ENCODE data around the gene SEMA4D. TPM values are rescaled to one million over a fixed set of nuclear protein-coding genes. Genes with fewer than 3 reads are reported as not detected.

Gene SEMA4D
- total RNA-seq, 2 donors from 2014 or later = 42.8 to 51.0 TPM

DNA sequence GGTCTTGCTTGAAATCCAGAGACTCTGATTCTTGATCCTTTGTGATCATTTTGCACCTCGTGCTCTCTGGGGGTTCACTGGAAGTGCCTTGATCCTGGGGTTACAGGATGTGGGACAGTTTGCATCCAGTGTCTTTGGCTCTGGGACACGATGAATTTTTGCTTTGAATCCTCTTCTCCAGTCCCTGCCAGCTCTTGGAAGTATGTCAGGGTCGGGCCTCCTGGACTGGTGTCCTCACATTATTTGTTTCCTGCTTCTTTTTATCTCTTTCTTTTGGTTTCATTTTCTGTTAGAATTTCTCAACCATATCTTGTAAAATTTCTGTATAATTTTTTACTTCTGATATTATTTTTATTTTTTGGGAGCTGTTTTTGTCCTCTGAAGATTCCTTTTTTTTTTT, 145.5 kb downstream of the SEMA4D start:
- H3K27ac ChIP-seq (ENCODE audit: low read depth, low read length) = no peak overlapping the region
- no peaks in the 10 kb centered on the region for H3K4me1 ChIP-seq (ENCODE audit: control insufficient read depth, insufficient read depth, low read length)
- Mint-ChIP-seq H3K4me3 (no peak overlapping the region), H3K9me3 (no peaks in the 10 kb centered on the region), H3K36me3 (ENCODE audit: low read depth) (peaks cover 84% of the 10 kb centered on the region), H3K4me1 (no peaks in the 10 kb centered on the region), H3K27me3 (ENCODE audit: insufficient read depth) (no peaks in the 10 kb centered on the region), H3K27ac (no peak overlapping the region)
- H3K9me3 ChIP-seq (ENCODE audit: control insufficient read depth, low read length) = no peaks in the 10 kb centered on the region
- no peak for DNase-seq
- H3K36me3 ChIP-seq (ENCODE audit: control insufficient read depth, insufficient read depth, low read length) = peaks cover 72% of the 10 kb centered on the region
- H3K27me3 ChIP-seq (ENCODE audit: control insufficient read depth, insufficient read depth, low read length, poor library complexity, severe bottlenecking) = no peaks in the 10 kb centered on the region
- 95 to 100% methylated on average over 2 to 3 of the region's 3 CpGs for WGBS, 2 experiments (ENCODE audit: insufficient coverage in 1 of 2, insufficient read length in 1 of 2)
- H3K9ac ChIP-seq (ENCODE audit: extremely low read depth, low read length, poor library complexity, severe bottlenecking) = no peak overlapping the region
- H3K4me3 ChIP-seq (ENCODE audit: low read length) = no peak overlapping the region
- TF ChIP-seq, protein P1, sequence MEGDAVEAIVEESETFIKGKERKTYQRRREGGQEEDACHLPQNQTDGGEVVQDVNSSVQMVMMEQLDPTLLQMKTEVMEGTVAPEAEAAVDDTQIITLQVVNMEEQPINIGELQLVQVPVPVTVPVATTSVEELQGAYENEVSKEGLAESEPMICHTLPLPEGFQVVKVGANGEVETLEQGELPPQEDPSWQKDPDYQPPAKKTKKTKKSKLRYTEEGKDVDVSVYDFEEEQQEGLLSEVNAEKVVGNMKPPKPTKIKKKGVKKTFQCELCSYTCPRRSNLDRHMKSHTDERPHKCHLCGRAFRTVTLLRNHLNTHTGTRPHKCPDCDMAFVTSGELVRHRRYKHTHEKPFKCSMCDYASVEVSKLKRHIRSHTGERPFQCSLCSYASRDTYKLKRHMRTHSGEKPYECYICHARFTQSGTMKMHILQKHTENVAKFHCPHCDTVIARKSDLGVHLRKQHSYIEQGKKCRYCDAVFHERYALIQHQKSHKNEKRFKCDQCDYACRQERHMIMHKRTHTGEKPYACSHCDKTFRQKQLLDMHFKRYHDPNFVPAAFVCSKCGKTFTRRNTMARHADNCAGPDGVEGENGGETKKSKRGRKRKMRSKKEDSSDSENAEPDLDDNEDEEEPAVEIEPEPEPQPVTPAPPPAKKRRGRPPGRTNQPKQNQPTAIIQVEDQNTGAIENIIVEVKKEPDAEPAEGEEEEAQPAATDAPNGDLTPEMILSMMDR (conservative IDR thresholded peaks at IDR 0.05) = no peak

DNA sequence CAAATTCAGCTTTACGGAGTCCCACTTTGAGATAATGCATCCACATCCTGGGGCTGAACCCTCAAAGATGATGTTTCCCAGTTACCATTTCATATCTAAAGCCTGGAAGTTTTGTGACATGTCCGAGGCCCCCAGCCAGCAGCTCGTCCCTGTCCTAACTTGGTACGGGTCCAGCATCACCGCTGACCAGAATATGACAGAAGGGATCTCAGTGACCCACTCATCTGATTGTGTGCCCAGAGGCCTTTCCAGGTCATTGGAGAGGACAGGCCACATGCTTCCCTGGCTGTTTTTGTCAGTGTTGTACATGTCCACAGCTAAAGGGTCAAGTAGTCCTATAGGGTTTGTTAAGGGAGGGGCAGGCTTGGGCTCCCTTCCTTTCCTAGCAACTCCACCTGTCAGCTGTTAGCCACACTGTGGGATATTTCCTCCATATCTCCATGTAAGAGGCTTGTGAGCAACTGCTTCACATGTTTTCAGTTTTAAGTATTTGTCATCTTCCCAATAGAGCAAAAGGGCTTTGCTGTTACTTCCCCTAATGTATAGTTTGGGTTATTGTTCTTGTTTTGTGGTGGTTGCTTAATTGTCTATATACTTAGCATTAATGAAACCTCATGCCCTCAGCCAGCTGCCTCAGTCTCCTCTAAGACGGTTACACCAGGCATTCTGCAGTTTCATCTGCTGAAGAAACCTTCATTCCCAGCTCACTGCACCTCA, 146.2 kb downstream of the SEMA4D start:
- Histone ChIP-seq H3K9me3 (ENCODE audit: control insufficient read depth, low read length) (no peaks in the 10 kb centered on the region), H3K27me3 (ENCODE audit: control insufficient read depth, insufficient read depth, low read length, poor library complexity, severe bottlenecking) (no peaks in the 10 kb centered on the region), H3K9ac (ENCODE audit: extremely low read depth, low read length, poor library complexity, severe bottlenecking) (no peak overlapping the region), H3K4me1 (ENCODE audit: control insufficient read depth, insufficient read depth, low read length) (no peaks in the 10 kb centered on the region), H3K36me3 (ENCODE audit: control insufficient read depth, insufficient read depth, low read length) (peaks cover 70% of the 10 kb centered on the region), H3K27ac (ENCODE audit: low read depth, low read length) (no peak overlapping the region), H3K4me3 (ENCODE audit: low read length) (no peak overlapping the region)
- peaks cover 89% of the 10 kb centered on the region for H3K36me3 Mint-ChIP-seq (ENCODE audit: low read depth)
- H3K4me3 Mint-ChIP-seq = no peak overlapping the region
- H3K9me3 Mint-ChIP-seq = no peaks in the 10 kb centered on the region
- H3K4me1 Mint-ChIP-seq = no peaks in the 10 kb centered on the region
- no peaks in the 10 kb centered on the region for H3K27me3 Mint-ChIP-seq (ENCODE audit: insufficient read depth)
- H3K27ac Mint-ChIP-seq = no peak overlapping the region
- TF ChIP-seq, protein P1 (conservative IDR thresholded peaks at IDR 0.05) = no peak
- no peak for DNase-seq
- WGBS, 2 experiments (ENCODE audit: insufficient coverage in 1 of 2, insufficient read length in 1 of 2) = 96 to 98% methylated on average over 6 of the region's 6 CpGs

DNA sequence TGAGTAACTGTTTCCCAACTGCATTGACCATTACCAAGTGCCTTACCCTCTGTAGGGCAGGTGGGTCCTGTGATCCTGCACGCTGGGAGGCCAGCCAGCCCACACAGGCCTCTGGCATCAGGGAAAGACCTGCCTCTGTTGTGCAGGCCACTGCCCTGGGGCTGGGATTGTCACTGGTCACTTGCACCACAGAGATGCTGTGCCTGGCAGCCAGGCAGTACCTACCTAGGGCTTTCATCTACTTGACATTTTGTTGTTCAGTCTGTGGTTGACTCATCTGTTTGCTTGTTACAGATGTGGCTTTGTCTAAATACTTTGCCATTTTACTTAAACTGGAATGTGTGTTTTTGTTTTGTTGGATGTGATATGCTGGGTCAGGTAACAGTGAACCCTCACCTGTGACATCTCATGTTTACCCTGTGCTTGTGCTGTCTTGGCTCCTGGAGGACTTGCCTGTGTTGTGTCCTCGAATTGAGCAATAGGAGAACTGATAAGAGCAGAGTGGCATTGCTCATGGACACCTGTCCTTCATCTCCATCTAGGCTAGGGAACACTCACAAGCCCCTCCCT, 146.8 kb downstream of the SEMA4D start:
- WGBS, 2 experiments (ENCODE audit: insufficient coverage in 1 of 2, insufficient read length in 1 of 2) = 87 to 100% methylated on average over 1 to 2 of the region's 2 CpGs
- H3K9me3 ChIP-seq (ENCODE audit: control insufficient read depth, low read length) = no peaks in the 10 kb centered on the region
- Mint-ChIP-seq H3K36me3 (ENCODE audit: low read depth) (peaks cover 88% of the 10 kb centered on the region), H3K4me1 (no peaks in the 10 kb centered on the region), H3K27ac (no peak overlapping the region), H3K4me3 (no peak overlapping the region), H3K9me3 (no peaks in the 10 kb centered on the region), H3K27me3 (ENCODE audit: insufficient read depth) (no peaks in the 10 kb centered on the region)
- TF ChIP-seq, protein P1 (conservative IDR thresholded peaks at IDR 0.05) = no peak
- peaks cover 72% of the 10 kb centered on the region for H3K36me3 ChIP-seq (ENCODE audit: control insufficient read depth, insufficient read depth, low read length)
- H3K4me1 ChIP-seq (ENCODE audit: control insufficient read depth, insufficient read depth, low read length) = no peaks in the 10 kb centered on the region
- H3K27ac ChIP-seq (ENCODE audit: low read depth, low read length) = no peak overlapping the region
- no peak for DNase-seq
- no peak overlapping the region for H3K9ac ChIP-seq (ENCODE audit: extremely low read depth, low read length, poor library complexity, severe bottlenecking)
- no peaks in the 10 kb centered on the region for H3K27me3 ChIP-seq (ENCODE audit: control insufficient read depth, insufficient read depth, low read length, poor library complexity, severe bottlenecking)
- no peak overlapping the region for H3K4me3 ChIP-seq (ENCODE audit: low read length)

All from endodermal cell (in vitro differentiated cells).